T-helper 2 cell treated with Interferon-gamma antibody and Interleukin-4, amounts not matched to agents 5 μg/mL and 100 μg/mL, for 36 hours (primary cell): ENCODE measurements around the gene ARHGAP27.
"Not testable (repeated sequence)": the region's sequence is repeated elsewhere in the genome, so short reads cannot be mapped to it uniquely, and the experiment has no call there.

Source experiments
- DNase-seq: peaks from one replicate; pipeline ENCODE4 v3.0.0; 2021; ENCODE audit warnings: low spot score
- H3K27ac Mint-ChIP-seq: one replicate; pipeline ENCODE4 v1.8.0; 2021; ENCODE audit warnings: mild to moderate bottlenecking, mixed read lengths
- H3K27me3 Mint-ChIP-seq: one replicate; pipeline ENCODE4 v1.8.0; 2021; ENCODE audit warnings: low read depth, mixed read lengths
- H3K36me3 Mint-ChIP-seq: one replicate; pipeline ENCODE4 v1.8.0; 2021; ENCODE audit warnings: low read depth, mixed read lengths
- H3K4me1 Mint-ChIP-seq: one replicate; pipeline ENCODE4 v1.8.0; 2021; ENCODE audit warnings: low read depth, mixed read lengths
- H3K4me3 Mint-ChIP-seq: one replicate; pipeline ENCODE4 v1.8.0; 2022; ENCODE audit warnings: mild to moderate bottlenecking, moderate library complexity, mixed read lengths
- H3K9me3 Mint-ChIP-seq: one replicate; pipeline ENCODE4 v1.8.0; 2021; ENCODE audit warnings: mixed read lengths

Gene ARHGAP27

DNA sequence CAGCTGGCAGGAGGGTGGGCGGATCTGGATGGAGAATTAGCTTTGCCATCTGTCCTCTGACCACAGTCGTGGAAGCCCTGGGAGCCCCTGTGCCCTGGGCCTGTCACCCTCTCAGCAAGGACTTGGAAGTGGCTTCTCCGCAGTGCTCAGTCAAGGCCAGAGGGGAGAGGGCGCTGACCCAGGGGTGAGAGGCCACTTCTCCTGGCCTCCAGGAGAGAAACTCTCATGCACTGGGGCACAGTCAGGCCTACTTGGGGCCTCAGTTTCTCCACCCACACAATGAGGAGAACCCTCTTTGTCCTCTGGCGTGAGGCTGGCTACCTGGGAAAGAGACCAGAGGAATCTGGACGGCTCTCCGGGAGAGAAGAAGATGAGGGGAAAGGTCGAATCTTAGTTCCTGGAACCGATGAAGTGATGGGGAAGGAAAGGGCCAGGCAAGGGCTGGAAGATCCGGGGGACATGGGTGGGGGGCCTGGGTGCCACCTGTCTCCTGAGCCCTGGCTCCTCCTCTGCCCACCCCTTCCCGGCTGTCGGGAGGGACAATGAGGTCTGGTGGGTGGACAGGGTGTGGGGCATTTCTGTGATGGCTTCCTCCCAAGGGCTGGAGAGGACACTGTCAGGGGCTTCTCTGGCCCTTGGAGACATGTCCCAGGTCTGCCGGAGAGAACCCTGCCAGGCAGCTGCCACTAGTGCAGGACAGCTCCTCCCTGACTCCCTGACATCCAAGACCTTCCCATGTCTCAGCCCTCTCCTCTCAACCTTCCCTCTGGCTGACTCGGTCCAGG lies 9.0 kb upstream of the ARHGAP27 start:
- Mint-ChIP-seq H3K4me3 (no peak overlapping the region), H3K27me3 (no peaks in the 10 kb centered on the region), H3K4me1 (peaks cover 20% of the 10 kb centered on the region), H3K27ac (no peak overlapping the region), H3K36me3 (peaks cover 15% of the 10 kb centered on the region), H3K9me3 (no peaks in the 10 kb centered on the region)
- no peak for DNase-seq

DNA sequence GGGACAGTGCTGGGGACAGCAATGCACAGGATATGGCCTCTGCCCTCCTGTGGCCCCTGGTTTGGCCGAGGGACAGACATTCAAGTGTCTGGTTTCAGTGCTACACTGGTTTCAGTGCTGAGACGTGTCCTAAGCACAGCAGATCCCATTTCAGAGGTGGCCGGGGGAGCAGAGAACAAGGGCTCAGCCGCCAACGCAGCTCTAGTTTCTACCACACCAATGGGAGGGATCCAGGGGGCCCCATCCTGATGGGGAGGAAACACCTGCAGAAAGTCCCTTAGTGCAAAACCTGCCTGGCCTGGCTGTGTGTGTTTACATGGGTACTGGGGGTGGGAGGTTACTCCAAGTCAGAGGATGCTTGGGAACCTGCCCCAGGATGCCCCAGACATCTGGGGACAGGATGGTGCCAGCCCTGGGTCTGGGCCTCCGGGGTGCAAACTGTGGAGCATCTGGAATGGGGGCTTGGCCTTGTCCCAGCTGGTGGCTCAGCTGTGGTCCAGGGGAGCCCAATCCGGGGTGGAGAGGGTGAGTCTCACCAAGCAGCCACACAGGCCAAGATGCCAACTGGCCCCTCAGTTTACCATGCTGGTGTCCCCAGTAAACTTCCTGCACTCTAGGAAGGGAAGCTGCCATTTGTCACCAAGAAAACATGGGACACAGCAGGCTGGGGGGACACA lies 8.3 kb upstream of the ARHGAP27 start:
- not testable (repeated sequence) for H3K9me3 Mint-ChIP-seq, H3K27ac Mint-ChIP-seq, H3K4me3 Mint-ChIP-seq, H3K27me3 Mint-ChIP-seq
- DNase-seq = peak; percentile 23
- Mint-ChIP-seq H3K36me3 (peaks cover 16% of the 10 kb centered on the region), H3K4me1 (peaks cover 16% of the 10 kb centered on the region)

DNA sequence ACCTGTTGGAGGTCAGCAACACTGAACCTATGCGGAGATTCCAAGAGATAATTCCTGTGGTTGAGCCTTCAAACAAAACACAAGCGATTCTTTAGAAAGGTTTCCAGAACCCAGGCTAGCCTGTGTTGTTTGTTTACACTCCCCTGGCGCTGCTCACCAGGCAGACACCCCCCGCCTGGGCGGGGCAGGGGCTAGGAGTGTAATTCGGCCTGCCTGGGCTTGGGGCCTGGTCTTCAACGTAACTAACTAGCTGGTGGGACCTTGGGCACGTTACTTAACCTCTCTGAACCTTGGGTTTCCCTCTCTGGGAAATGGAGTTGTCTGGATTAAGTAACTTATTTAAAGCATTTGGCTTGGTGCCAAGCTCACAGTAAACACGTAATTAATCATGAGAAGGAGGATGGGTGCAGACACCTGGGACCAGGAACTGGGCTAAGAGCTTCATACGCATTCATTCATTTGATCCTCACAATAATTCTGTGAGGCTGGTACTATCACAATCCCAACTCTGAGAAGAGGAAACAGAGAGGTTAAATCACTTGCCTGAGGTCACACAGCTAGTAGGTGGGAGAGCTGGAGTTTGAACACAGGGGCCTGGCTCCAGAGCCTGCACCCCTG lies 7.6 kb upstream of the ARHGAP27 start:
- Mint-ChIP-seq H3K9me3 (no peaks in the 10 kb centered on the region), H3K27ac (no peak overlapping the region), H3K27me3 (no peaks in the 10 kb centered on the region), H3K4me1 (peaks cover 13% of the 10 kb centered on the region), H3K4me3 (no peak overlapping the region), H3K36me3 (peaks cover 13% of the 10 kb centered on the region)
- DNase-seq = no peak

DNA sequence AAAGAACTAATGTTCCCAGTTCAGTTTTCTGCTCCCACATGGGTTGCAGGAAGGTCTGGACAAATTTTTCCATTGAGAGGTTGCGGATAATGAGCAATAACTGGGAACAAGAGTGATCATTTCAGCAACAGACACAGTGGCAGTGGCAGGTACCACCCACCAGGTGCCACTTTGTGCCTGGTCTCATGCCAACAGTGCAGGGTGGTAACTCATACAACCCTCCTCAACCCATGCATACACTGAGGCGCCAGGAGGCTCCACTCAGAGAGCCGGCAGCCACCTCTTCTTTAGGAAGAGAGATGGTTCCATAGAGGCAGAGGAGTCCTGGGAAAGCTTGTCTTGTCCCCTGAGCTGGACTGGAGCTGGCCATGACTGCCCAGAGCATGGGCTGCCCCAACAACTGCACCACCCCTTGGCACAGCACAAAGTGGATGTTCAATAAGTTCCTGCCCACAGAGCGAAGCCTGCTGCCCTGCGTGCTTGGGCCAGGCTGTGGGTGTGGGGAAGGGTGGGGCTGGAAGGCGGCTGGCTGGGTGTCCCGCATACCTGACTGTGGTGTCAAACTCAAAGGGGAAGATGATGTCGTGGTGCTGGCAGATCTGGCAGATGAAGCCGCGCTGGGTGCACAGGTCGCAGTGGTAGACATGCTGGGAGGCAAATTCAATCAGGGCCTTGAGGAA lies 6.4 kb upstream of the ARHGAP27 start:
- Mint-ChIP-seq H3K27ac (no peak overlapping the region), H3K36me3 (peaks cover 9% of the 10 kb centered on the region), H3K4me3 (no peak overlapping the region), H3K9me3 (no peaks in the 10 kb centered on the region), H3K4me1 (peaks cover 8% of the 10 kb centered on the region), H3K27me3 (no peaks in the 10 kb centered on the region)
- DNase-seq = no peak

DNA sequence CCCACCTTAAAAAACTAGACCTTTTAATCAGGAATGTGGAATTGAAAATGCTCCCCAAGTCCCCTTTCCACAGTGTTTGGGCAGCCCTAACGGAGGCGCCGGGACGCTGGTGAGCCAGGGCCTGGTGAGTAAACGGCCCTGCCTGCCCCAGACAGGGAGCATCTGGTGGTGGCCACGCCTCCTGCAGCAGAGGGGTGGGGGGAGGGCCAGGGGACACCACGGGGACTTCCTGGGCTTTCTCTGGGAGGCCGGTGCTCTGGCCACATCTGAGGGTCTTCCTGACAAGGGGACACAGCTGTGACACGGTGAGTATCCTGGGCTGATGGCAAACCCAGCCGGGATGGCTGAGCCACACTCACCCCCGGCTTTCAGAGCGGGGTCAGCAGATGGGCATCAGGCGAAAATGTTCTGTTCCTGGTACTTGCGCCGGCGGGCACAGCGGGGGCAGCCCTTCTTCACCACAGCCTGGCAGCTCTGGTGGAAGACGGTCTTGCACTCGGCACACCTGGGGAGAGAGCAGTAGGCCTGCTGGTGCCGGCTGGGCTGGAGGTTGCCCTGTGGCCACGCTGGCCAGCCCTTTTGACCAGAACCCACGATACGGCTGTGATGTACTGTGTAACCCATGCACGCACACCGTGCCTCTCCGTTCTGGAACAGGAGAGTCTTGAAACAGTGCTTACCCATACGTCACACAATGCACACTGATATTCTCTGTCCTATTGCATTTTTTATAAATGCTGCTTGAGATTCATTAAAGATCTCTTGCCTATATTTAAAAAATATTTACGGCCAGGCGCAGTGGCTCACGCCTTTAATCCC lies 5.0 kb upstream of the ARHGAP27 start:
- H3K4me3 Mint-ChIP-seq = no peak overlapping the region
- H3K27me3 Mint-ChIP-seq = no peaks in the 10 kb centered on the region
- DNase-seq = no peak
- peaks cover 8% of the 10 kb centered on the region for H3K4me1 Mint-ChIP-seq
- no peaks in the 10 kb centered on the region for H3K9me3 Mint-ChIP-seq
- peaks cover 9% of the 10 kb centered on the region for H3K36me3 Mint-ChIP-seq
- H3K27ac Mint-ChIP-seq = no peak overlapping the region

DNA sequence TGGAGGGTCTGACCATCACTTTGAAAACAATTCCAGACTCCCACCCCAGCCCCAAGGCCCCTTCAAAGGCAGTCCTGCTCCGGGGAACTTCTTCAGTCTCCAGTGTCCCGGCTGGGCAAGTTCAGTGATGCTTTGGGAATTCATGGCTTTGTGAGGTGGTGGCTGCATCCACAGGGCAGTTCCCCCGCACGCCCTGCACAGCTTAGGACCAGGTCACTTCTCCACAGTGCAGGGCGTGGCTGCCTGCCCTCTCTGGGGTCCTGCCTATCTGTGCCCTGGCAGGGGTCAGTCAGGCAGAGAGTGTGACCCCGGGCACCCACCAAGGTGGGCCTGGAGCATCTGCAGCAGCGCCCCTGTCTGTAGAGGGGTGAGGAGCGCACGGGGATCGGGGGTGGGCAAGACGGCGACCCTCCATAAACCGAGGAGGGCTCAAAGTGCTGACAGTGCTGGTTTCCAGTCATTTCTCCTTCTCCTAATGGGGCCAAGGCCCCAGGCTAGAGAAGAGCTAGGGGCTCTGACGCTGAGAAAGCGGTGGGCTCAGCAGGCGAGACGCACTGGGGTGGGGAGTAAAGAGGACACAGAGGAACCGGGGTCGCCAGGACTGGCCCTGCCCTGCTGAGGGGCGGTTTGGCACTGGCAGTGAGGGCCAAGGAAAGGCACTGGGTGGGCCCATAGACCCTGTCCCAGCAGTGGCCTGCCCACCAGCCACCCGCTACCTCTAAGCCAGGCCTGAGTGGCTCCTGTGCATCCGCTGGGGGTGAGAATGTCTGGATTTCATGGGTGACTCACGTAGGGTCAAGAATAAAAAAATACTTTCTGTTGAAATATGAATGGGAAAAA lies 4.2 kb upstream of the ARHGAP27 start:
- H3K27me3 Mint-ChIP-seq = no peaks in the 10 kb centered on the region
- peaks cover 9% of the 10 kb centered on the region for H3K36me3 Mint-ChIP-seq
- H3K4me1 Mint-ChIP-seq = peaks cover 8% of the 10 kb centered on the region
- no peak overlapping the region for H3K4me3 Mint-ChIP-seq
- no peak overlapping the region for H3K27ac Mint-ChIP-seq
- no peaks in the 10 kb centered on the region for H3K9me3 Mint-ChIP-seq
- no peak for DNase-seq

DNA sequence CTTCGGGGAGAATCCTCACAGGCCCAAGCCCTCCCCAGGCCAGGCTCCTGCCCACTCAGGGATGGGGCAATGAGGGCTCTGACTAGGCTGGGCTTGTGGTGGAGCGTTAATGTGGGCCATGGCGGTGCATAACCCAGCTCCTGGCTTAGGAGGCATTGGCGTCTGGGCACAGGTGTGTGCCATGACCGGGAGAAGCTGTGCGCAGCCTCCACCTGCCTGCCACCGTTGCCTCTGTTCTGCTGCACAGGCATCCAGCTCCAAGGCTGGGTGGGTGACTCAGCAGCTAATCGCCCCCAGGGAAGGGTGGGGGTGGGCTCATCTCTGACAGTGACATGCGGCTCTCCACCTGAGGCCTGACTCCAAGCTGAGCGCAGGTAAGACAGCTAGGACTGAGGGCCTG lies 3.5 kb upstream of the ARHGAP27 start:
- no peak for DNase-seq
- peaks cover 9% of the 10 kb centered on the region for H3K36me3 Mint-ChIP-seq
- H3K27ac Mint-ChIP-seq = no peak overlapping the region
- H3K27me3 Mint-ChIP-seq = no peaks in the 10 kb centered on the region
- no peak overlapping the region for H3K4me3 Mint-ChIP-seq
- peaks cover 9% of the 10 kb centered on the region for H3K4me1 Mint-ChIP-seq
- H3K9me3 Mint-ChIP-seq = no peaks in the 10 kb centered on the region

DNA sequence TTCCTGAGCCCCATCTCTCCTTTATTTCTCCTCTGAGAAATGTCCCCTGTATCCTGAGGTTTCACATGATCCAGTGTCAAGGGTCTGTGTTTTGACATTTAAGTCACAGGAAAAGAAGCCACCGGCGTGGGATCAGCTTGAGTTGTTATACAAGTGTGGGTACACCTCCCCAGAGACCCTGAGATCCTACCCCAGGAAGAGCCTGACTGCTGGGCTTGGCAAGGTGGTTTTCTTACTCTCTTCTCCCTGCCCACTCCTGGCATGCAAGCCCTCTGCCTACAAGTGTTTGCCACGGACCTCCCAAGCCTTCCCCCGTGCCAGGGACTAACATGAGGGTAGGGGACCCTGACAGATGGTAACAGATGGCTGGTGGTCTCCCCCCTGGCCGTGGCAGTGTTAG lies 2.8 kb upstream of the ARHGAP27 start:
- Mint-ChIP-seq H3K4me1 (peaks cover 11% of the 10 kb centered on the region), H3K27me3 (no peaks in the 10 kb centered on the region), H3K9me3 (no peaks in the 10 kb centered on the region), H3K4me3 (no peak overlapping the region), H3K36me3 (peaks cover 9% of the 10 kb centered on the region), H3K27ac (no peak overlapping the region)
- DNase-seq = no peak

DNA sequence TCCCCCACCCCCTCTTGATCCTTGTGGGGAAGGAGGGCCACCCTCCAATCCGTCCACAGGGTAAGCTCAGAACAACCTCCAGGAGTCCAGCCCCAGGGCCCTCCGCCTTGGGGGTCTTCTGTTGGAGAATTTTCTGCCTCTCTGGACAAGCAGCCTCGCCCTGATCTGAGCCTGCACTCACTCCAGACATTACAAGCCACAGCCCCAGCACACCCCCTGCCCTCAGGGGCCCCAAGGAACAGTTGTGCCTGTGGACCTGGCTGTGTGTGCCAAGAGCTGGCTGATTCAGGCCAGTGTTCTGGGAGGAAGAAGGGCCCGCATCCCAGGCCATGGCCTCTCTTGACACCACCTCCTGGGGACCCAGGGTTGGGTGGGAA lies 477 bp upstream of the ARHGAP27 start:
- Mint-ChIP-seq H3K9me3 (no peaks in the 10 kb centered on the region), H3K36me3 (peaks cover 12% of the 10 kb centered on the region), H3K4me3 (peak overlapping the region; percentile 44), H3K4me1 (peaks cover 16% of the 10 kb centered on the region), H3K27ac (no peak overlapping the region), H3K27me3 (no peaks in the 10 kb centered on the region)
- DNase-seq = no peak

DNA sequence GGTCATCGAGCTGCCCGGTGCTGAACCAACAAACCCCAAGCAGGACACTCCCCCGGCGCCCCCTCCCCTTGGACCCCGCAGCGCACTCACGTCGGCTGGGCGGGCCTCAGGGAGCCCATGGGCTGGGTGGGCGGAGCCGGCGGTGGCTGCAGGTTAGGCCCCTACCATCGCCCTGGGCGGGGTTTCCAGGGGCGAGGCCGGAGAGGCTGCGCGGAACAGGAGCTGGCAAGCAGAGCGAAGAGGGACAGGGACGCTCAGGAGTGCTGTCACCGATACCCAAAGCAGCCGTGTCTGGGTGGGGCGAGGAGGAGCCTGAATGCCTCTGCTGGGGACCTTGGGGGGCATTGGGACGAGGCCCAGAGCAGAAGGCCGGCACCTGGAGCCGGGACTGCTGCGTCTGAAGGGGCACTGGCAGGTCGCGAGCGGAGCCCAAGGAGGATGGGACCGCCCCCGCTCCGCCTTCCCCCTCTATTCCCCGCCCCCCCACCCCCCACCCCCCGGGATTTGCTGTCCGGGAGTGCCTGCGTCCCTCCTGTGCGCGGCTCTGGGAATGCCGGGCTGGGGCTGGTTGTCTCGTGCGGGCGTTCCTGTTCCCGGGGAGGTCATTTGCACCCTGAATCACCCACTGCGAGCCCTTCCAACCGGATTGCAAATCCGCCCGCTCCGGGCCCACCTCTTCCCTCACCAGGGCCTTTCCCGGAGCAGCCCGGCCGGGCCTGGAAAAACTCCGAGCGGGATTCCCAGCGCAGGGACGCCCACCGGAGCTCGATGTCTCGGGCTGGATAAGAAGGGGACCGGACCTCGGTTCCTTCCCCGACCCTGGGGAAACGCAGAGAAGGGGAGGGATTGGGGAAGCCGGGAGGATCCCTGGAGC lies 902 bp downstream of the ARHGAP27 start:
- H3K27ac Mint-ChIP-seq = peak overlapping the region; percentile 62

DNA sequence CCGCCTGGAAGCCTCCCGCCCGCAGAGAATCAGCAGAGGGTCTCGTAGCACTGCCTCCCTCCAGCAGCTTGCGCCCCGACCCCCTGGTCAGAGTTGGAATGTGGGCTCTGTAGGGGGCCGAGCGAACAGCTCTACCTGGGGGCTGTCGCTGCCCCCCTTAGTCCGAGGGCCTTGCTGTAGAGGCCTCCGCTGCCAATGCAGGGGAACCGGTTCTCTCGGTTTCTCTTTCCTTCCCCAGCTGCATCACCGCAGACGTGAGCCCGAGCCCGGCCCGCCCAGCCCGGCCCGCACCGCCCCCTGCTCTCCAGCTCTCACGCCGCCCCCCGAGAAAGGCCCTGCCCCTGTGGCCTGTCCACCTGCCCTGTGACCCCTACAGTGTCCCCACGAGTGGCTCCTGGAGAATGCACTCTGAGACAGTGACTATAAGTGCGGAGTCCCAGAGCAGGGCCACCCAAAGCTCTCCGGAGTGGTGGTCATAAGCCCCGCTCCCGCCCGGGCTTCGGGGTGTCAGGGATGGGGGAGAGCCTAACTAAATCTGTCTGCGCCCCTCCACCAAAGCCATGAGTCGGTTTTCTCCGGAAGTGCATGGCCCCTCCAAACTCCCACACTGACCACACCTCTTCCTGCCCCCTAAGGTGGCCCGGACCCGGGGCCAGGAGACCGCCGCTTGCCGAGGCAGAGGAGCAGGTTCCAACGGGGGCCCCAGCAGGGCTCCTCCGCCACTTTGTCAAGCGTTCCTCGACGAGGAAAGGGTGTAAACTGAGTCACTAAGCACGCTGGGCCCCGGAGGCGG lies 1.7 kb downstream of the ARHGAP27 start:
- peak overlapping the region; percentile 45 for H3K27ac Mint-ChIP-seq
- no peak for DNase-seq
- no peaks in the 10 kb centered on the region for H3K9me3 Mint-ChIP-seq
- H3K4me1 Mint-ChIP-seq = peaks cover 21% of the 10 kb centered on the region
- no peaks in the 10 kb centered on the region for H3K27me3 Mint-ChIP-seq
- H3K4me3 Mint-ChIP-seq = peak overlapping the region; percentile 85
- H3K36me3 Mint-ChIP-seq = peaks cover 2% of the 10 kb centered on the region

More for the DNA sequence above, 902 bp downstream of the ARHGAP27 start:
- Mint-ChIP-seq H3K4me1 (peaks cover 21% of the 10 kb centered on the region), H3K9me3 (no peaks in the 10 kb centered on the region), H3K36me3 (peaks cover 5% of the 10 kb centered on the region), H3K27me3 (no peaks in the 10 kb centered on the region), H3K4me3 (peak overlapping the region; percentile 85)
- peak; percentile 80 for DNase-seq
